ENCODE data around the gene TPO. TPM values are rescaled to one million over a fixed set of nuclear protein-coding genes. Genes with fewer than 3 reads are reported as not detected.
"Not testable (repeated sequence)": the region's sequence is repeated elsewhere in the genome, so short reads cannot be mapped to it uniquely, and the experiment has no call there.

The TPO gene
- total RNA-seq, 1 donor from 2014 or later = not detected

GRCh38 chr2:1577846-1578245, 164.6 kb downstream of the TPO start:
- no peak for DNase-seq (ENCODE audit: low spot score)
- no peak overlapping the region for H3K4me2 ChIP-seq
- peaks cover 3% of the 10 kb centered on the region for H3K9me3 Mint-ChIP-seq
- TF ChIP-seq EZH2 (IDR thresholded peaks at IDR 0.05) = no peak
- no peak for TF ChIP-seq CTCF (IDR thresholded peaks at IDR 0.05)
- TF ChIP-seq EZH2phosphoT487 (IDR thresholded peaks at IDR 0.05) = no peak
- H3K27ac ChIP-seq = no peak overlapping the region
- H3K27ac Mint-ChIP-seq = no peak overlapping the region
- H3K27me3 ChIP-seq = no peaks in the 10 kb centered on the region
- no peaks in the 10 kb centered on the region for H4K20me1 ChIP-seq (ENCODE audit: low read depth)
- H3K4me1 ChIP-seq = no peaks in the 10 kb centered on the region
- H3K9me3 ChIP-seq (ENCODE audit: low read depth) = no peaks in the 10 kb centered on the region
- H3K4me3 Mint-ChIP-seq = no peak overlapping the region
- no peak overlapping the region for H2AFZ ChIP-seq (replicated peaks)
- no peak overlapping the region for H3K9ac ChIP-seq
- peaks cover 4% of the 10 kb centered on the region for H3K4me1 Mint-ChIP-seq
- peaks cover 4% of the 10 kb centered on the region for H3K27me3 Mint-ChIP-seq (ENCODE audit: insufficient read depth, low read depth)
- peaks cover 3% of the 10 kb centered on the region for H3K36me3 Mint-ChIP-seq
- no peaks in the 10 kb centered on the region for H3K36me3 ChIP-seq
- no peaks in the 10 kb centered on the region for H3K79me2 ChIP-seq (ENCODE audit: low read depth)
- H3K4me3 ChIP-seq = no peak overlapping the region
- H3F3A ChIP-seq (ENCODE audit: low read depth) = peaks cover 6% of the 10 kb centered on the region

DNA sequence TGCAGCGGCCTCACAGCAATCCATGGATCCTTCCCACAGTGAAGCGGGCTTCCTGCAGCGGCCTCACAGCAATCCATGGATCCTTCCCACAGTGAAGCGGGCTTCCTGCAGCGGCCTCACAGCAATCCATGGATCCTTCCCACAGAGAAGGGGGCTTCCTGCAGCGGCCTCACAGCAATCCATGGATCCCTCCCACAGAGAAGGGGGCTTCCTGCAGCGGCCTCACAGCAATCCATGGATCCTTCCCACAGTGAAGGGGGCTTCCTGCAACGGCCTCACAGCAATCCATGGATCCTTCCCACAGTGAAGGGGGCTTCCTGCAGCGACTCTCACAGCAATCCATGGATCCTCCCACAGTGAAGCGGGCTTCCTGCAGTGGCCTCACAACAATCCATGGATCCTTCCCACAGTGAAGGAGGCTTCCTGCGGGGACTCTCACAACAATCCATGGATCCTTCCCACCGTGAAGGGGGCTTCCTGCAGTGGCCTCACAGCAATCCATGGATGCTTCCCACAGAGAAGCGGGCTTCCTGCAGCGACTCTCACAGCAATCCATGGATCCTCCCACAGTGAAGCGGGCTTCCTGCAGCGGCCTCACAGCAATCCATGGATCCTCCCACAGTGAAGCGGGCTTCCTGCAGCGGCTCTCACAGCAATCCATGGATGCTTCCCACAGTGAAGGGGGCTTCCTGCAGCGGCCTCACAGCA, 168.1 kb downstream of the TPO start:
- H3K27ac Mint-ChIP-seq; H3K4me3 Mint-ChIP-seq; H3K4me2 ChIP-seq; H3K27ac ChIP-seq; H3K27me3 Mint-ChIP-seq (ENCODE audit: insufficient read depth, low read depth); H3K27me3 ChIP-seq; H3K4me1 ChIP-seq; H4K20me1 ChIP-seq (ENCODE audit: low read depth); H3K79me2 ChIP-seq (ENCODE audit: low read depth); H3K36me3 ChIP-seq; H3K36me3 Mint-ChIP-seq; H3K9me3 ChIP-seq (ENCODE audit: low read depth); H3K9me3 Mint-ChIP-seq; H3K4me3 ChIP-seq; DNase-seq (ENCODE audit: low spot score); H3F3A ChIP-seq (ENCODE audit: low read depth); H3K9ac ChIP-seq: not testable (repeated sequence)
- peak overlapping the region; percentile 30 for H2AFZ ChIP-seq (replicated peaks)
- H3K4me1 Mint-ChIP-seq = peaks cover 12% of the 10 kb centered on the region

DNA sequence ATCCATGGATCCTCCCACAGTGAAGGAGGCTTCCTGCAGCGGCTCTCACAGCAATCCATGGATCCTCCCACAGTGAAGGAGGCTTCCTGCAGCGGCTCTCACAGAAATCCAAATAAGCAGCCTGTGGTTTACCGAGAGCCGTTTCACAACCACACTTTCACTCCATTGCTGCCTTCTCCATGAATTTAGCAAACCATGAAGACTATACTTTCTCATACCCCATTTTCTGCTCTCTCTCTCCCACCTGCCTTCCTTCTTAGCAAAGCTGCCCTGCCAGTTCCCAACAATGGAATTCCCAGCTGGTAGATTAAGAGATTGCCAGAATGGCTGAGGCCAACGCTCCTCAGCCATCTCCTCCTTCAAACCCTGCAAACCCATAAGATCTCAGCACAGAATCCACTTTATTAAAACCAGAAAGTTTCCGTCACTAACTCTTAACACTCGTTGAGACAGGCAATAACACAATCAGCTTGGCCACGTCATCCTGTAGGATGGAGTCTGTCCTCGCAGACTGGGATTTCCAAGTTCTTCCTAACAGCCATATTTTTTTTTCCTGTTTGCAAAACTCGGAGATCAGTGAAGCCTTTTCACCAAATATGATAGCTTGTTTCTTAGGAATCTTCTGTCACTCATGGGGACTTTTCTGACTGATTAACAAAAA, 168.8 kb downstream of the TPO start:
- Mint-ChIP-seq H3K27ac (peak overlapping the region; percentile 29), H3K9me3 (peaks cover 6% of the 10 kb centered on the region), H3K4me3 (no peak overlapping the region), H3K27me3 (ENCODE audit: insufficient read depth, low read depth) (peaks cover 9% of the 10 kb centered on the region), H3K4me1 (peaks cover 12% of the 10 kb centered on the region), H3K36me3 (peaks cover 3% of the 10 kb centered on the region)
- Histone ChIP-seq H3K9me3 (ENCODE audit: low read depth) (no peaks in the 10 kb centered on the region), H3K4me3 (no peak overlapping the region), H3K27ac (no peak overlapping the region), H3K9ac (no peak overlapping the region), H3K79me2 (ENCODE audit: low read depth) (no peaks in the 10 kb centered on the region), H3K4me1 (no peaks in the 10 kb centered on the region), H3K36me3 (no peaks in the 10 kb centered on the region), H3K4me2 (no peak overlapping the region), H2AFZ (replicated peaks) (peak overlapping the region; percentile 30), H4K20me1 (ENCODE audit: low read depth) (no peaks in the 10 kb centered on the region), H3K27me3 (no peaks in the 10 kb centered on the region), H3F3A (ENCODE audit: low read depth) (peaks cover 6% of the 10 kb centered on the region)
- TF ChIP-seq EZH2phosphoT487 (IDR thresholded peaks at IDR 0.05) (no peak), CTCF (IDR thresholded peaks at IDR 0.05) (no peak), EZH2 (IDR thresholded peaks at IDR 0.05) (no peak)
- peak; percentile 26 for DNase-seq (ENCODE audit: low spot score)

GRCh38 chr2:1582891-1583341, 169.7 kb downstream of the TPO start:
- Mint-ChIP-seq H3K9me3 (peaks cover 6% of the 10 kb centered on the region), H3K27ac (peak overlapping the region; percentile 52), H3K36me3 (peaks cover 3% of the 10 kb centered on the region), H3K4me1 (peaks cover 12% of the 10 kb centered on the region), H3K27me3 (ENCODE audit: insufficient read depth, low read depth) (peaks cover 9% of the 10 kb centered on the region), H3K4me3 (no peak overlapping the region)
- Histone ChIP-seq H3K4me3 (no peak overlapping the region), H3K9ac (no peak overlapping the region), H3K79me2 (ENCODE audit: low read depth) (no peaks in the 10 kb centered on the region), H2AFZ (replicated peaks) (no peak overlapping the region), H3F3A (ENCODE audit: low read depth) (peaks cover 6% of the 10 kb centered on the region), H3K9me3 (ENCODE audit: low read depth) (no peaks in the 10 kb centered on the region), H3K4me2 (no peak overlapping the region), H4K20me1 (ENCODE audit: low read depth) (no peaks in the 10 kb centered on the region), H3K27ac (no peak overlapping the region), H3K27me3 (no peaks in the 10 kb centered on the region), H3K4me1 (no peaks in the 10 kb centered on the region), H3K36me3 (no peaks in the 10 kb centered on the region)
- TF ChIP-seq CTCF (IDR thresholded peaks at IDR 0.05) (no peak), EZH2phosphoT487 (IDR thresholded peaks at IDR 0.05) (no peak), EZH2 (IDR thresholded peaks at IDR 0.05) (no peak)
- DNase-seq (ENCODE audit: low spot score) = no peak
